ENCODE data around the gene DENND11.

DENND11 gene

DNA sequence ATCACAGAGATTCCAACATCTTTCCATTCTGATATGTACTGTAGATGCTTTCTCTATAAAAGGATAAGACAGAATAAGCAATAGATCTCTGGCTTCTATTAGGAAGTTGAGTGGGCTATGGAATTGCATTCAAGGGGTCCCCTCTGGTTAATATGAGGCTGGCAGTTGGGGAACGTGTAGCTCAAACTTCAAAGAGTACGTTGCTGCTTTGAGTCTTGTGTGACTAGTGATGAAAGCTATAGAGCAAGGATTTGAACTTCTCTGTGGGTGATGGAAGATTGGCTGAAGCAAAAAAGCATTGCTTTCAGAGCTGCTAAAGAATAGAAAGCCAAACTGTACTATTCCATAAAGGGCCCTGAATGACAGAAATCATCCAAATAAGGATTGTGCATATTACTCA is 12.6 kb upstream of the DENND11 start (continued):
- TF ChIP-seq, protein P1, sequence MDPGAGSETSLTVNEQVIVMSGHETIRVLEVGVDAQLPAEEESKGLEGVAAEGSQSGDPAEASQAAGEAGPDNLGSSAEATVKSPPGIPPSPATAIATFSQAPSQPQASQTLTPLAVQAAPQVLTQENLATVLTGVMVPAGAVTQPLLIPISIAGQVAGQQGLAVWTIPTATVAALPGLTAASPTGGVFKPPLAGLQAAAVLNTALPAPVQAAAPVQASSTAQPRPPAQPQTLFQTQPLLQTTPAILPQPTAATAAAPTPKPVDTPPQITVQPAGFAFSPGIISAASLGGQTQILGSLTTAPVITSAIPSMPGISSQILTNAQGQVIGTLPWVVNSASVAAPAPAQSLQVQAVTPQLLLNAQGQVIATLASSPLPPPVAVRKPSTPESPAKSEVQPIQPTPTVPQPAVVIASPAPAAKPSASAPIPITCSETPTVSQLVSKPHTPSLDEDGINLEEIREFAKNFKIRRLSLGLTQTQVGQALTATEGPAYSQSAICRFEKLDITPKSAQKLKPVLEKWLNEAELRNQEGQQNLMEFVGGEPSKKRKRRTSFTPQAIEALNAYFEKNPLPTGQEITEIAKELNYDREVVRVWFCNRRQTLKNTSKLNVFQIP (CRISPR knock-in tag; IDR thresholded peaks at IDR 0.05; ENCODE audit: borderline replicate concordance, low read depth), result no peak
- TF ChIP-seq, protein P2, sequence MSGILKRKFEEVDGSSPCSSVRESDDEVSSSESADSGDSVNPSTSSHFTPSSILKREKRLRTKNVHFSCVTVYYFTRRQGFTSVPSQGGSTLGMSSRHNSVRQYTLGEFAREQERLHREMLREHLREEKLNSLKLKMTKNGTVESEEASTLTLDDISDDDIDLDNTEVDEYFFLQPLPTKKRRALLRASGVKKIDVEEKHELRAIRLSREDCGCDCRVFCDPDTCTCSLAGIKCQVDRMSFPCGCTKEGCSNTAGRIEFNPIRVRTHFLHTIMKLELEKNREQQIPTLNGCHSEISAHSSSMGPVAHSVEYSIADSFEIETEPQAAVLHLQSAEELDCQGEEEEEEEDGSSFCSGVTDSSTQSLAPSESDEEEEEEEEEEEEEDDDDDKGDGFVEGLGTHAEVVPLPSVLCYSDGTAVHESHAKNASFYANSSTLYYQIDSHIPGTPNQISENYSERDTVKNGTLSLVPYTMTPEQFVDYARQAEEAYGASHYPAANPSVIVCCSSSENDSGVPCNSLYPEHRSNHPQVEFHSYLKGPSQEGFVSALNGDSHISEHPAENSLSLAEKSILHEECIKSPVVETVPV (CRISPR knock-in tag; IDR thresholded peaks at IDR 0.05), result no peak
- TF ChIP-seq TCF4 (CRISPR knock-in tag; IDR thresholded peaks at IDR 0.05; ENCODE audit: borderline replicate concordance) (no peak), ESRRG (CRISPR knock-in tag; IDR thresholded peaks at IDR 0.05) (no peak), RARB (CRISPR knock-in tag; IDR thresholded peaks at IDR 0.05) (no peak)

DNA sequence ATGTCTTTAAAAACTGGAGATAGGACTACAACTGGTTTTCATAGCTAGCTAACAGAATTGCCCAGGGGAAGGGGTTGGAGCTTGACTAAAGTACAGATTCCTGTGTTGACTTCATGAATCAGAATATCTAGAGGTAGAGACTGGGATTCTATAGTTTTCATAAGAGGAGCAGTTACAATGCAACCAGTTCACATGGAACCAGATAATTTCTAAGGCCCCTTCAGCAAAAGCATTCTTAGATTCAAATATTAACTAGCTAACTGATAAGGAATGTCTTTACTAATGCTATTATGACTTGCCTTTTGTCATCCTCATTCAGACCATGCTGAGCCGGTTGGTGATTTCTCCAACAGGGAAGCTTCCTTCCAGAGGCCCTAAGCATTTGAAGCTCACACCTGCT is 11.9 kb upstream of the DENND11 start:
- ATAC-seq, result no peak
- TF ChIP-seq ESRRG (CRISPR knock-in tag; IDR thresholded peaks at IDR 0.05), result no peak

DNA sequence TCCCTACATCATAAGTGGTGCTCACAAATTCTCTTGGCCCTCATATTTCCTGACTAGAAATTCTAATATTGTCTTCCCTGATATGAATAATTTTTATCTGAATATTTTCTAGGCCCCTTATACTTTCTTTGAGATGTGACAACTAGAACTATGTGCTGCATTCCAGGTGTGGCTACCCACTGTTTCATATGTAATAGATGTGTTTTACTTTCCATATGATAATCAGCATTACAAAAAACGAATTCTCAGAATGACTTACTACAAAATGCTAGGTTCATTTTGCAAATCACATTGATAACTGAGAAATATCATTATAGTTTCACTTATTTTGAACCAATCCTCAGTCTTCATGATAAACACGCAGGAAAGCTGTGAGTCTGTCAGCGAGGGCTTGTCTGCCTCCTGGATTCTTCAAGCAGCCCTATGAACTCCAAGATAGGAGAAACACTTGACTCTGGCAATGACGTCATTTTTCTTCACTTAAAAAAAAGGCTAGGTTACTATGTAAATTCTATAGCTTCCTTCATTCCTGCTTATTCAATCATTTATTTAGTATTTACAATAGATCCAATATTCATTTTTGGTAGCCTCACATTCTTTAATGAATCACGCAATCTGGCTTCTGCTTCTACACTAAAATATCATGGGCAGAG is 10.8 kb upstream of the DENND11 start:
- no peak for ATAC-seq
- no peak for TF ChIP-seq GLIS3 (CRISPR knock-in tag; IDR thresholded peaks at IDR 0.05)
- TF ChIP-seq SNAI2 (CRISPR knock-in tag; IDR thresholded peaks at IDR 0.05), result no peak
- TF ChIP-seq ZNF8 (CRISPR knock-in tag; IDR thresholded peaks at IDR 0.05), result no peak
- TF ChIP-seq ZNF565 (CRISPR knock-in tag; conservative IDR thresholded peaks at IDR 0.05; ENCODE audit: low read depth), result no peak
- TF ChIP-seq TCF4 (CRISPR knock-in tag; IDR thresholded peaks at IDR 0.05; ENCODE audit: borderline replicate concordance), result no peak
- no peak for TF ChIP-seq ISL1 (CRISPR knock-in tag; IDR thresholded peaks at IDR 0.05)
- TF ChIP-seq OSR1 (CRISPR knock-in tag; IDR thresholded peaks at IDR 0.05), result no peak
- TF ChIP-seq ESRRG (CRISPR knock-in tag; IDR thresholded peaks at IDR 0.05), result no peak
- no peak for TF ChIP-seq TOX (CRISPR knock-in tag; IDR thresholded peaks at IDR 0.05; ENCODE audit: borderline replicate concordance)
- no peak for TF ChIP-seq RARB (CRISPR knock-in tag; IDR thresholded peaks at IDR 0.05)
- TF ChIP-seq, protein P1 (CRISPR knock-in tag; IDR thresholded peaks at IDR 0.05; ENCODE audit: borderline replicate concordance, low read depth), result no peak
- TF ChIP-seq, protein P2 (CRISPR knock-in tag; IDR thresholded peaks at IDR 0.05), result no peak
- TF ChIP-seq PPARA (CRISPR knock-in tag; IDR thresholded peaks at IDR 0.05; ENCODE audit: borderline replicate concordance), result no peak

DNA sequence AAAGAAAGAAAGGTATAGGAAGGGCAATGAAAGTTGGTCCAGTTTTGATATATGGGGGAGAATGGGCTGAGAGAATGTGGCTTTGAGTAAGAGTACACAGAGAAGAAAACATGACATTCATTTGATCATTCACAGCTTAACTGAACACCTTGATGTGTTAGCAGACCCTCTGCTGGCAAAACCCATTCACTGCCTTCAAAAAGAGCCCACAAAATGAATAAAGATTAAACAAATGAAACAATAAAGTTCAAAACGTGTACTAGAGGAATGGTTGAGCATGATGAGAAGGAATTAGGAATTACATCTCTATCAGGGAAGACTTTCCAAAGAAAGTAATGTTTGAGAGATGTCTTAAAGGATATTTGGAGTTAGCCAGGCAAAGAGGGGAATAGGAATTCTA is 8.3 kb upstream of the DENND11 start:
- TF ChIP-seq, protein P3, sequence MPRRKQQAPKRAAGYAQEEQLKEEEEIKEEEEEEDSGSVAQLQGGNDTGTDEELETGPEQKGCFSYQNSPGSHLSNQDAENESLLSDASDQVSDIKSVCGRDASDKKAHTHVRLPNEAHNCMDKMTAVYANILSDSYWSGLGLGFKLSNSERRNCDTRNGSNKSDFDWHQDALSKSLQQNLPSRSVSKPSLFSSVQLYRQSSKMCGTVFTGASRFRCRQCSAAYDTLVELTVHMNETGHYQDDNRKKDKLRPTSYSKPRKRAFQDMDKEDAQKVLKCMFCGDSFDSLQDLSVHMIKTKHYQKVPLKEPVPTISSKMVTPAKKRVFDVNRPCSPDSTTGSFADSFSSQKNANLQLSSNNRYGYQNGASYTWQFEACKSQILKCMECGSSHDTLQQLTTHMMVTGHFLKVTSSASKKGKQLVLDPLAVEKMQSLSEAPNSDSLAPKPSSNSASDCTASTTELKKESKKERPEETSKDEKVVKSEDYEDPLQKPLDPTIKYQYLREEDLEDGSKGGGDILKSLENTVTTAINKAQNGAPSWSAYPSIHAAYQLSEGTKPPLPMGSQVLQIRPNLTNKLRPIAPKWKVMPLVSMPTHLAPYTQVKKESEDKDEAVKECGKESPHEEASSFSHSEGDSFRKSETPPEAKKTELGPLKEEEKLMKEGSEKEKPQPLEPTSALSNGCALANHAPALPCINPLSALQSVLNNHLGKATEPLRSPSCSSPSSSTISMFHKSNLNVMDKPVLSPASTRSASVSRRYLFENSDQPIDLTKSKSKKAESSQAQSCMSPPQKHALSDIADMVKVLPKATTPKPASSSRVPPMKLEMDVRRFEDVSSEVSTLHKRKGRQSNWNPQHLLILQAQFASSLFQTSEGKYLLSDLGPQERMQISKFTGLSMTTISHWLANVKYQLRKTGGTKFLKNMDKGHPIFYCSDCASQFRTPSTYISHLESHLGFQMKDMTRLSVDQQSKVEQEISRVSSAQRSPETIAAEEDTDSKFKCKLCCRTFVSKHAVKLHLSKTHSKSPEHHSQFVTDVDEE (CRISPR knock-in tag; IDR thresholded peaks at IDR 0.05), result no peak
- no peak for TF ChIP-seq PPARA (CRISPR knock-in tag; IDR thresholded peaks at IDR 0.05; ENCODE audit: borderline replicate concordance)
- no peak for TF ChIP-seq ZC3H10 (CRISPR knock-in tag; IDR thresholded peaks at IDR 0.05)
- TF ChIP-seq, protein P4, sequence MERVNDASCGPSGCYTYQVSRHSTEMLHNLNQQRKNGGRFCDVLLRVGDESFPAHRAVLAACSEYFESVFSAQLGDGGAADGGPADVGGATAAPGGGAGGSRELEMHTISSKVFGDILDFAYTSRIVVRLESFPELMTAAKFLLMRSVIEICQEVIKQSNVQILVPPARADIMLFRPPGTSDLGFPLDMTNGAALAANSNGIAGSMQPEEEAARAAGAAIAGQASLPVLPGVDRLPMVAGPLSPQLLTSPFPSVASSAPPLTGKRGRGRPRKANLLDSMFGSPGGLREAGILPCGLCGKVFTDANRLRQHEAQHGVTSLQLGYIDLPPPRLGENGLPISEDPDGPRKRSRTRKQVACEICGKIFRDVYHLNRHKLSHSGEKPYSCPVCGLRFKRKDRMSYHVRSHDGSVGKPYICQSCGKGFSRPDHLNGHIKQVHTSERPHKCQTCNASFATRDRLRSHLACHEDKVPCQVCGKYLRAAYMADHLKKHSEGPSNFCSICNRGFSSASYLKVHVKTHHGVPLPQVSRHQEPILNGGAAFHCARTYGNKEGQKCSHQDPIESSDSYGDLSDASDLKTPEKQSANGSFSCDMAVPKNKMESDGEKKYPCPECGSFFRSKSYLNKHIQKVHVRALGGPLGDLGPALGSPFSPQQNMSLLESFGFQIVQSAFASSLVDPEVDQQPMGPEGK (CRISPR knock-in tag; IDR thresholded peaks at IDR 0.05; ENCODE audit: borderline replicate concordance), result no peak
- no peak for TF ChIP-seq ZFP30 (CRISPR knock-in tag; IDR thresholded peaks at IDR 0.05)
- TF ChIP-seq ESRRG (CRISPR knock-in tag; IDR thresholded peaks at IDR 0.05), result no peak
- no peak for TF ChIP-seq RARB (CRISPR knock-in tag; IDR thresholded peaks at IDR 0.05)
- no peak for TF ChIP-seq ARNTL (CRISPR knock-in tag; IDR thresholded peaks at IDR 0.05; ENCODE audit: borderline replicate concordance, low read depth)
- TF ChIP-seq, protein P2 (CRISPR knock-in tag; IDR thresholded peaks at IDR 0.05), result no peak
- TF ChIP-seq TOX (CRISPR knock-in tag; IDR thresholded peaks at IDR 0.05; ENCODE audit: borderline replicate concordance), result no peak
- TF ChIP-seq ZNF70 (CRISPR knock-in tag; IDR thresholded peaks at IDR 0.05), result no peak
- no peak for TF ChIP-seq ISL1 (CRISPR knock-in tag; IDR thresholded peaks at IDR 0.05)
- no peak for TF ChIP-seq CSDC2 (CRISPR knock-in tag; IDR thresholded peaks at IDR 0.05)
- TF ChIP-seq, protein P5, sequence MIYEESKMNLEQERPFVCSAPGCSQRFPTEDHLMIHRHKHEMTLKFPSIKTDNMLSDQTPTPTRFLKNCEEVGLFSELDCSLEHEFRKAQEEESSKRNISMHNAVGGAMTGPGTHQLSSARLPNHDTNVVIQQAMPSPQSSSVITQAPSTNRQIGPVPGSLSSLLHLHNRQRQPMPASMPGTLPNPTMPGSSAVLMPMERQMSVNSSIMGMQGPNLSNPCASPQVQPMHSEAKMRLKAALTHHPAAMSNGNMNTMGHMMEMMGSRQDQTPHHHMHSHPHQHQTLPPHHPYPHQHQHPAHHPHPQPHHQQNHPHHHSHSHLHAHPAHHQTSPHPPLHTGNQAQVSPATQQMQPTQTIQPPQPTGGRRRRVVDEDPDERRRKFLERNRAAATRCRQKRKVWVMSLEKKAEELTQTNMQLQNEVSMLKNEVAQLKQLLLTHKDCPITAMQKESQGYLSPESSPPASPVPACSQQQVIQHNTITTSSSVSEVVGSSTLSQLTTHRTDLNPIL (CRISPR knock-in tag; IDR thresholded peaks at IDR 0.05; ENCODE audit: low read depth), result no peak
- TF ChIP-seq GLIS3 (CRISPR knock-in tag; IDR thresholded peaks at IDR 0.05), result no peak
- no peak for ATAC-seq
